Measurements from ENCODE around the gene RABGEF1. TPM values are rescaled to one million over a fixed set of nuclear protein-coding genes. Genes with fewer than 3 reads are reported as not detected.
A peak's percentile ranks its signal among the peaks of the same experiment; 100 is the strongest.
"Not testable (repeated sequence)": the region's sequence is repeated elsewhere in the genome, so short reads cannot be mapped to it uniquely, and the experiment has no call there.

The RABGEF1 gene
- total RNA-seq, 2 experiments from 2014 or later, result 24.7 to 25.8 TPM

- ATAC-seq (ENCODE audit: low read depth) (peak; percentile 19), DNase-seq (no peak)
- no peaks in the 10 kb centered on the region for H3K27me3 Mint-ChIP-seq
- peaks cover 27% of the 10 kb centered on the region for H3K36me3 Mint-ChIP-seq
- peaks cover 13% of the 10 kb centered on the region for H3K9me3 Mint-ChIP-seq
- peak overlapping the region; percentile 96 for H3K4me3 Mint-ChIP-seq
- peaks cover 10% of the 10 kb centered on the region for H3K4me1 Mint-ChIP-seq
- peak overlapping the region; percentile 99 for H3K27ac Mint-ChIP-seq
- POLR2A ChIA-PET, result interaction anchor here (0.7 to 2.5 kb wide), 11 partner anchors 45 to 625 kb away, joined by 3 to 17 read pairs (median 6); partner anchors contain the start of genes CRCP, KCTD7 and SBDS
Observed at GRCh38 chr7:66739953-66740301, 606 bp upstream of the RABGEF1 start.

GRCh38 chr7:66740980-66741709, 612 bp downstream of the RABGEF1 start:
- not testable (repeated sequence) for H3K9me3 Mint-ChIP-seq, H3K27me3 Mint-ChIP-seq, H3K4me1 Mint-ChIP-seq
- Mint-ChIP-seq H3K4me3 (peak overlapping the region; percentile 96), H3K27ac (peak overlapping the region; percentile 99), H3K36me3 (peaks cover 17% of the 10 kb centered on the region)
- peak; percentile 71 for DNase-seq
- POLR2A ChIA-PET, result interaction anchor here (1.0 to 2.5 kb wide), 8 partner anchors 46 to 627 kb away, joined by 3 to 17 read pairs (median 8); partner anchors contain the start of genes CRCP, KCTD7 and SBDS
- ATAC-seq (ENCODE audit: low read depth), result peak; percentile 27

- peak overlapping the region; percentile 96 for H3K4me3 Mint-ChIP-seq
- DNase-seq, result no peak
- no peaks in the 10 kb centered on the region for H3K9me3 Mint-ChIP-seq
- no peak for ATAC-seq (ENCODE audit: low read depth)
- peaks cover 14% of the 10 kb centered on the region for H3K36me3 Mint-ChIP-seq
- H3K4me1 Mint-ChIP-seq, result peaks cover 8% of the 10 kb centered on the region
- POLR2A ChIA-PET, result interaction anchor here (2.5 kb wide), 1 partner anchor 103 kb away, joined by 17 read pairs; no protein-coding TSS in a partner anchor
- H3K27ac Mint-ChIP-seq, result no peak overlapping the region
- no peaks in the 10 kb centered on the region for H3K27me3 Mint-ChIP-seq
Observed at GRCh38 chr7:66741710-66742049, 1.1 kb downstream of the RABGEF1 start.

GRCh38 chr7:66742298-66742697, 1.8 kb downstream of the RABGEF1 start:
- Mint-ChIP-seq H3K4me3 (peak overlapping the region; percentile 42), H3K27ac (peak overlapping the region; percentile 58)
- H3K9me3 Mint-ChIP-seq; DNase-seq; H3K27me3 Mint-ChIP-seq; ATAC-seq (ENCODE audit: low read depth); H3K36me3 Mint-ChIP-seq; H3K4me1 Mint-ChIP-seq; POLR2A ChIA-PET: not testable (repeated sequence)

- DNase-seq, result no peak
- Mint-ChIP-seq H3K4me3 (no peak overlapping the region), H3K27ac (no peak overlapping the region), H3K4me1 (peaks cover 8% of the 10 kb centered on the region), H3K9me3 (no peaks in the 10 kb centered on the region), H3K36me3 (peaks cover 5% of the 10 kb centered on the region), H3K27me3 (no peaks in the 10 kb centered on the region)
- no peak for ATAC-seq (ENCODE audit: low read depth)
- POLR2A ChIA-PET, result no interaction called here
Observed at GRCh38 chr7:66743920-66744319, 3.4 kb downstream of the RABGEF1 start.

DNA sequence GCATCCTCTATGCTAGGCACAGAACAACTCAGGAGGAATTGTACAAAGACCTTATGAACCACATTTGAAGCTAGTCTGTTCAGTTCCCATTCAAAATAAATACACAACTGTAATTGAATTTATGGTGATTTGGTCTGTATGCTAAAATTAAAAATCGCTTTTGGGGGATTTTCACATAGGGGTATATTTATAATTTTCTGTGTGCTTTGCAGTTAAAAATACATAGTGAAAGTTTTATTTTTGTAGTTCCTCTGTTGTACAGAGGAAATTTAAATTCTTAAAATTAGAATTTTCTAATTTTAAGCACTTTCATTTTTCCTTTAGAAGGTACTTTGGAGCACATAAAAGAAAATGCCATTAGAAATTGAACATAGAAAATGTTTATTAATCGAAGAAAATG, 6.9 kb downstream of the RABGEF1 start:
- no peak for ATAC-seq (ENCODE audit: low read depth)
- Mint-ChIP-seq H3K4me3 (no peak overlapping the region), H3K27ac (no peak overlapping the region)

GRCh38 chr7:66747881-66748511, 7.5 kb downstream of the RABGEF1 start:
- ATAC-seq (ENCODE audit: low read depth) (no peak), DNase-seq (no peak)
- Mint-ChIP-seq H3K27me3 (no peaks in the 10 kb centered on the region), H3K4me3 (no peak overlapping the region), H3K27ac (no peak overlapping the region), H3K9me3 (no peaks in the 10 kb centered on the region), H3K4me1 (no peaks in the 10 kb centered on the region), H3K36me3 (peaks cover 3% of the 10 kb centered on the region)
- POLR2A ChIA-PET, result no interaction called here

More for the DNA sequence above, 6.9 kb downstream of the RABGEF1 start:
- Mint-ChIP-seq H3K4me1 (peaks cover 2% of the 10 kb centered on the region), H3K27me3 (no peaks in the 10 kb centered on the region), H3K36me3 (peaks cover 1% of the 10 kb centered on the region), H3K9me3 (no peaks in the 10 kb centered on the region)
- POLR2A ChIA-PET, result no interaction called here
- no peak for DNase-seq

DNA sequence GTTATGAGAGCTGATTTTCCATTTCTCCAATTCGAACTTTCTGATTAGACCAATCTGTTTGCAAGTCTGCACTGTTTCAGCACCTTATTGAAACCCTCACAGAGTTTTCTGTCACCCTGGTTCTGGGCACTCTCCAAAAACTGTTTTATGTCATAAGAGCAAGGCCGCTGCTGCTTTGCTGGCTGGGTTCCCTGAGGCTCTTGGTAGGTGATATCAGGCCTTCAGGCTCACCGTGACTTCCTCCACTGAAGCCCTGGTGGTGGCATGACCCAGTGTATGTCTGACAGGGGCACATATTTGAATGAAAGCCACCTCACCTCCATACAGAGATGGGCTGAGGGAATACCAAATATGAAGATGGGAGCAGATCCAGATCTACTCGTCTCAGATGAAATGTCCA, 8.3 kb downstream of the RABGEF1 start:
- POLR2A ChIA-PET, result no interaction called here
- H3K27ac Mint-ChIP-seq, result no peak overlapping the region
- peaks cover 3% of the 10 kb centered on the region for H3K36me3 Mint-ChIP-seq
- no peaks in the 10 kb centered on the region for H3K27me3 Mint-ChIP-seq
- ATAC-seq (ENCODE audit: low read depth), result no peak
- no peaks in the 10 kb centered on the region for H3K9me3 Mint-ChIP-seq
- H3K4me3 Mint-ChIP-seq, result no peak overlapping the region
- no peaks in the 10 kb centered on the region for H3K4me1 Mint-ChIP-seq
- no peak for DNase-seq

- Mint-ChIP-seq H3K9me3 (no peaks in the 10 kb centered on the region), H3K4me1 (peaks cover 5% of the 10 kb centered on the region), H3K36me3 (peaks cover 2% of the 10 kb centered on the region), H3K27ac (no peak overlapping the region), H3K4me3 (no peak overlapping the region), H3K27me3 (no peaks in the 10 kb centered on the region)
- DNase-seq (no peak), ATAC-seq (ENCODE audit: low read depth) (no peak)
- POLR2A ChIA-PET, result no interaction called here
Observed at GRCh38 chr7:66751945-66752344, 11.4 kb downstream of the RABGEF1 start.

DNA sequence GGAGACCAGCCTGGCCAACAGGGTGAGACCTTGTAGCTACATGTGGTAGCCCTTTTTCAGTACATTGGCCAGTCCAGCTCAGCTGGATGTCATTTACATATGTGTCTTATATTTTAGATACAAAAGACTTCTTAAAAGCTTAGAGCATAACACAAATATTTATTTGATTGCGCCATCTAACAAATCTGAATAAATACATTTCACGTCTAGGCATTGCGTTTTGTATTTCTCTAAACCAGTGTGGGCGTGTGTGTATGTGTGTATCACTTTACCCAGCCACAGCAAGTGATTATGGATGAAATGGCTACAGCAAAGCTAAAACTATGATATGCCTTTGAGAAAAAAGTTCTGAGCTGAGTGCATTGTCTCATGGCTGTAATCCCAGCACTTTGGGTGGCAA, 14.0 kb downstream of the RABGEF1 start:
- POLR2A ChIA-PET, result interaction anchor here (0.9 kb wide), 1 partner anchor 11 kb away, joined by 3 read pairs; no protein-coding TSS in a partner anchor
- ATAC-seq (ENCODE audit: low read depth) (no peak), DNase-seq (no peak)
- Mint-ChIP-seq H3K27me3 (no peaks in the 10 kb centered on the region), H3K4me1 (peaks cover 16% of the 10 kb centered on the region), H3K9me3 (no peaks in the 10 kb centered on the region), H3K27ac (no peak overlapping the region), H3K36me3 (peaks cover 12% of the 10 kb centered on the region), H3K4me3 (no peak overlapping the region)

GRCh38 chr7:66755059-66755458, 14.5 kb downstream of the RABGEF1 start:
- not testable (repeated sequence) for H3K27ac Mint-ChIP-seq; DNase-seq; H3K4me3 Mint-ChIP-seq; ATAC-seq (ENCODE audit: low read depth); H3K9me3 Mint-ChIP-seq; H3K27me3 Mint-ChIP-seq
- POLR2A ChIA-PET, result interaction anchor here (0.9 kb wide), 1 partner anchor 12 kb away, joined by 3 read pairs; no protein-coding TSS in a partner anchor
- H3K4me1 Mint-ChIP-seq, result peaks cover 16% of the 10 kb centered on the region
- peaks cover 14% of the 10 kb centered on the region for H3K36me3 Mint-ChIP-seq

GRCh38 chr7:66756227-66756626, 15.7 kb downstream of the RABGEF1 start:
- H3K27ac Mint-ChIP-seq; H3K9me3 Mint-ChIP-seq; DNase-seq; H3K4me3 Mint-ChIP-seq; POLR2A ChIA-PET; H3K27me3 Mint-ChIP-seq; ATAC-seq (ENCODE audit: low read depth): not testable (repeated sequence)
- Mint-ChIP-seq H3K4me1 (peaks cover 16% of the 10 kb centered on the region), H3K36me3 (peaks cover 17% of the 10 kb centered on the region)

DNA sequence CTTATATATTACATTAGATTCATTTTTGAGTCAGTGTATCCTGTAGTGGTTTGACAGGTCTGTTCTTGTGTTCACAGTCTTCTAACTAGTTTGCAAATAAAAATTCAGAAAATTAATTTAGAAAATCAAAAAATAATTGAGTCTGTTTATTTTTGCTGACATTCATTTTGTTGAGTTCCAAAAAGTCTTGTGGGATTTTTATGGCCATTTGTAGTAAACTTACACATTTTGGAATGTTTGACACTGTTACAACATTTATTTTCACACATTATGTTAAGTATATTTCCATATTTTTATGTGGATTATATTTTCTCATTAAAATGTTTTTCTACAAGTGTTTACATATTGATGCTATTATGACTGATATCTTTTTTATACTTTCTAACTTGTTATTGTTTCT, 16.4 kb downstream of the RABGEF1 start:
- H3K4me3 Mint-ChIP-seq, result no peak overlapping the region
- H3K4me1 Mint-ChIP-seq, result peaks cover 16% of the 10 kb centered on the region
- DNase-seq (no peak), ATAC-seq (ENCODE audit: low read depth) (no peak)
- no peaks in the 10 kb centered on the region for H3K27me3 Mint-ChIP-seq
- no peak overlapping the region for H3K27ac Mint-ChIP-seq
- no peaks in the 10 kb centered on the region for H3K9me3 Mint-ChIP-seq
- H3K36me3 Mint-ChIP-seq, result peaks cover 17% of the 10 kb centered on the region
- POLR2A ChIA-PET, result interaction anchor here (0.6 kb wide), 1 partner anchor 65 kb away, joined by 3 read pairs; no protein-coding TSS in a partner anchor

DNA sequence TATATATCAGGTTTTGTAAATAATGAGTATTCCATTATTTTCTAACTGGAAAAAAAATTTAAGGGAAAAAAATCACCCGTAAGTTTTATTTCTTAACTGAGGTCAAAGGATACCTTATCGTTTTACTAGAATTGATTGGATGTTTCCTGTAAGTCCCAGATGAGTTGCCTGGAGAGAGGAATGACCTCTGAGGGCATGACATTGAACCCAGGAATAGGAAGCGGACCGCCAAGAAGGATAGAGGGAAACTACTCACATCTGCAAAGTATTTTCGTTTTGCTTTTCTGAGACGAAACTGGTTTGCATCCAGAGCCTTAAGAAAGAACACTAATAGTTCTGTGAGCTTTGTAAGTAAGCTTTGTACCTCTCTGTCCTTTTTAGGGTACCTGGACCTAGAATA, 17.4 kb downstream of the RABGEF1 start:
- POLR2A ChIA-PET, result no interaction called here
- no peak overlapping the region for H3K27ac Mint-ChIP-seq
- DNase-seq (no peak), ATAC-seq (ENCODE audit: low read depth) (no peak)
- no peaks in the 10 kb centered on the region for H3K27me3 Mint-ChIP-seq
- H3K9me3 Mint-ChIP-seq, result no peaks in the 10 kb centered on the region
- H3K4me3 Mint-ChIP-seq, result no peak overlapping the region
- H3K36me3 Mint-ChIP-seq, result peaks cover 17% of the 10 kb centered on the region
- peaks cover 16% of the 10 kb centered on the region for H3K4me1 Mint-ChIP-seq
